ENCODE results near the gene ACTG2.

DNA sequence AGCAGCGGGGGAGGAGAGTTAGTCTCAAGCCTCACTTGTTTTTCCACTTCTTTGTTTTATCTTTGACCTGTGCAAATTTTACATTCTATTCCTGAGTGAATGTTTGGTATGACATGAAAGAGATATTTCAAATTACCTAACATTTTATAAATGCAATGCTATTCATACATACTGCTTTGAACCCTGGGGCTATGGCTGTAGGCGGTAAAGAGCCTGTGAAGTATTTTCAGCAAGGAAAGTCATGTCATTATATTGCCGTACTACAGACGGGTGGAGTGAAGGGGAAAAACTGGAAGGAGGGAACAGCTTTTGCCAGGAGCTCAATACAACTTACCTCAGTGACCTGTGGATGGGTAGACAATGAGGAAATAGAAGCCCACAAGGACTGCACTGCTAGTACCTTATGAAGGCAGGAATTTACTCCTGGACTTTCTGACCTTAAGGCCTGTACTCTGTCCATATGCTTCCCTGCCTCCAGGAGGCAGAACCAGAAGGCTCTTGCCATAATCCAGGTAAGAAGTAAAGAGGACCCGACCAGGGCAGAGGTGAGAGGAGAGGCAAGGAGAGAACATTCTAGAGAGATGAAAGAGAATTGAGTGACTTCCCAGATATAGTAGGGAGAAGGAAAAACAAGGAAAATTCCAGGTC, 63.5 kb downstream of the ACTG2 start:
- TF ChIP-seq, protein P1, sequence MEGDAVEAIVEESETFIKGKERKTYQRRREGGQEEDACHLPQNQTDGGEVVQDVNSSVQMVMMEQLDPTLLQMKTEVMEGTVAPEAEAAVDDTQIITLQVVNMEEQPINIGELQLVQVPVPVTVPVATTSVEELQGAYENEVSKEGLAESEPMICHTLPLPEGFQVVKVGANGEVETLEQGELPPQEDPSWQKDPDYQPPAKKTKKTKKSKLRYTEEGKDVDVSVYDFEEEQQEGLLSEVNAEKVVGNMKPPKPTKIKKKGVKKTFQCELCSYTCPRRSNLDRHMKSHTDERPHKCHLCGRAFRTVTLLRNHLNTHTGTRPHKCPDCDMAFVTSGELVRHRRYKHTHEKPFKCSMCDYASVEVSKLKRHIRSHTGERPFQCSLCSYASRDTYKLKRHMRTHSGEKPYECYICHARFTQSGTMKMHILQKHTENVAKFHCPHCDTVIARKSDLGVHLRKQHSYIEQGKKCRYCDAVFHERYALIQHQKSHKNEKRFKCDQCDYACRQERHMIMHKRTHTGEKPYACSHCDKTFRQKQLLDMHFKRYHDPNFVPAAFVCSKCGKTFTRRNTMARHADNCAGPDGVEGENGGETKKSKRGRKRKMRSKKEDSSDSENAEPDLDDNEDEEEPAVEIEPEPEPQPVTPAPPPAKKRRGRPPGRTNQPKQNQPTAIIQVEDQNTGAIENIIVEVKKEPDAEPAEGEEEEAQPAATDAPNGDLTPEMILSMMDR (IDR thresholded peaks at IDR 0.05 in 4 of 5, conservative IDR thresholded peaks at IDR 0.05 in 1 of 5) = no peak
- no peak for TF ChIP-seq POLR2A (IDR thresholded peaks at IDR 0.05)

Measured in gastrocnemius medialis (tissue), 4 donors.